Testis (tissue), 2 donors: ENCODE measurements around the gene MAP3K7.

Experiments used
- CTCF ChIP-seq, 3 experiments: fragments of 450-650 bp in 2 of 3; fragments of 200-600 bp in 1 of 3; sonication (generic) in 1 of 3; IDR thresholded peaks; one replicate each; pipeline ENCODE4 v1.5.1; 2016 to 2019; ENCODE audit warnings: antibody characterized with exemption in 3 of 3, mild to moderate bottlenecking in 2 of 3, moderate library complexity in 1 of 3
- POLR2A ChIP-seq: fragments of 450-650 bp; IDR thresholded peaks from one replicate; pipeline ENCODE4 v1.6.1; 2017; ENCODE audit warnings: antibody characterized with exemption, mild to moderate bottlenecking, moderate library complexity

- TF ChIP-seq POLR2A = no peak
- no peak for TF ChIP-seq CTCF (IDR thresholded peaks at IDR 0.05)
These were observed 109.5 kb downstream of the MAP3K7 start for GRCh38 chr6:90477366-90477765.
